HepG2 (cell line): Measurements from ENCODE around the gene MAOB.

Experiments
- EEA1 ChIP-seq: sonication (generic); formaldehyde crosslinking; IDR thresholded peaks from 2 replicates; pipeline ENCODE4 v1.5.1; 2020; ENCODE audit warnings: mild to moderate bottlenecking, missing genetic modification reagents, borderline replicate concordance
- EZH2 ChIP-seq: conservative IDR thresholded peaks from 2 replicates; pipeline ENCODE4 v1.6.1; 2012; ENCODE audit warnings: mild to moderate bottlenecking, low read depth, low read length, moderate library complexity
- HDAC1 ChIP-seq: sonication (generic); formaldehyde crosslinking; IDR thresholded peaks from 2 replicates; pipeline ENCODE4 v1.5.1; 2020; ENCODE audit warnings: mild to moderate bottlenecking, missing genetic modification reagents
- JUND ChIP-seq: sonication (generic); formaldehyde crosslinking; IDR thresholded peaks from 2 replicates; pipeline ENCODE4 v1.8.0; 2022; ENCODE audit warnings: mild to moderate bottlenecking, missing genetic modification reagents
- KDM1A ChIP-seq: IDR thresholded peaks from 2 replicates; pipeline ENCODE4 v1.6.1; 2016; ENCODE audit warnings: missing compliant biosample characterization
- POLR2A ChIP-seq, 2 experiments: IDR thresholded peaks; 2 replicates each; pipeline ENCODE4 v1.6.1; 2011; ENCODE audit warnings: low read depth in 2 of 2, low read length in 2 of 2, mild to moderate bottlenecking in 1 of 2, moderate library complexity in 1 of 2; ENCODE audit not compliant: insufficient read depth in 1 of 2
- POLR2AphosphoS5 ChIP-seq: IDR thresholded peaks from 2 replicates; pipeline ENCODE4 v1.6.1; 2012; ENCODE audit warnings: low read depth, low read length
- ZBED4 ChIP-seq: sonication (generic); formaldehyde crosslinking; IDR thresholded peaks from 2 replicates; pipeline ENCODE4 v1.4.0; 2020; ENCODE audit warnings: missing genetic modification reagents, borderline replicate concordance
- ZFP82 ChIP-seq: sonication (generic); formaldehyde crosslinking; IDR thresholded peaks from 2 replicates; pipeline ENCODE4 v1.5.1; 2020; ENCODE audit warnings: mild to moderate bottlenecking, missing genetic modification reagents, borderline replicate concordance
- ZKSCAN1 ChIP-seq: fragments of 150-350 bp; IDR thresholded peaks from 2 replicates; pipeline ENCODE4 v1.6.1; 2014; ENCODE audit warnings: low read length
- ZNF615 ChIP-seq: sonication (generic); formaldehyde crosslinking; IDR thresholded peaks from 2 replicates; pipeline ENCODE4 v1.5.0; 2020; ENCODE audit warnings: mild to moderate bottlenecking, missing genetic modification reagents, borderline replicate concordance
- TF ChIP-seq, protein P1 (sequence below): sonication (generic); formaldehyde crosslinking; IDR thresholded peaks from one replicate; pipeline ENCODE4 v1.5.1; 2020; ENCODE audit warnings: mild to moderate bottlenecking, missing genetic modification reagents; ENCODE audit errors: not compliant biosample characterization
- TF ChIP-seq, protein P2 (sequence below): sonication (generic); formaldehyde crosslinking; IDR thresholded peaks from 2 replicates; pipeline ENCODE4 v1.5.0; 2020; ENCODE audit warnings: mild to moderate bottlenecking, missing genetic modification reagents, moderate library complexity
- TF ChIP-seq, protein P3 (sequence below): sonication (generic); formaldehyde crosslinking; IDR thresholded peaks from 2 replicates; pipeline ENCODE4 v1.4.0; 2020; ENCODE audit warnings: mild to moderate bottlenecking, missing genetic modification reagents

- TF ChIP-seq, protein P1, sequence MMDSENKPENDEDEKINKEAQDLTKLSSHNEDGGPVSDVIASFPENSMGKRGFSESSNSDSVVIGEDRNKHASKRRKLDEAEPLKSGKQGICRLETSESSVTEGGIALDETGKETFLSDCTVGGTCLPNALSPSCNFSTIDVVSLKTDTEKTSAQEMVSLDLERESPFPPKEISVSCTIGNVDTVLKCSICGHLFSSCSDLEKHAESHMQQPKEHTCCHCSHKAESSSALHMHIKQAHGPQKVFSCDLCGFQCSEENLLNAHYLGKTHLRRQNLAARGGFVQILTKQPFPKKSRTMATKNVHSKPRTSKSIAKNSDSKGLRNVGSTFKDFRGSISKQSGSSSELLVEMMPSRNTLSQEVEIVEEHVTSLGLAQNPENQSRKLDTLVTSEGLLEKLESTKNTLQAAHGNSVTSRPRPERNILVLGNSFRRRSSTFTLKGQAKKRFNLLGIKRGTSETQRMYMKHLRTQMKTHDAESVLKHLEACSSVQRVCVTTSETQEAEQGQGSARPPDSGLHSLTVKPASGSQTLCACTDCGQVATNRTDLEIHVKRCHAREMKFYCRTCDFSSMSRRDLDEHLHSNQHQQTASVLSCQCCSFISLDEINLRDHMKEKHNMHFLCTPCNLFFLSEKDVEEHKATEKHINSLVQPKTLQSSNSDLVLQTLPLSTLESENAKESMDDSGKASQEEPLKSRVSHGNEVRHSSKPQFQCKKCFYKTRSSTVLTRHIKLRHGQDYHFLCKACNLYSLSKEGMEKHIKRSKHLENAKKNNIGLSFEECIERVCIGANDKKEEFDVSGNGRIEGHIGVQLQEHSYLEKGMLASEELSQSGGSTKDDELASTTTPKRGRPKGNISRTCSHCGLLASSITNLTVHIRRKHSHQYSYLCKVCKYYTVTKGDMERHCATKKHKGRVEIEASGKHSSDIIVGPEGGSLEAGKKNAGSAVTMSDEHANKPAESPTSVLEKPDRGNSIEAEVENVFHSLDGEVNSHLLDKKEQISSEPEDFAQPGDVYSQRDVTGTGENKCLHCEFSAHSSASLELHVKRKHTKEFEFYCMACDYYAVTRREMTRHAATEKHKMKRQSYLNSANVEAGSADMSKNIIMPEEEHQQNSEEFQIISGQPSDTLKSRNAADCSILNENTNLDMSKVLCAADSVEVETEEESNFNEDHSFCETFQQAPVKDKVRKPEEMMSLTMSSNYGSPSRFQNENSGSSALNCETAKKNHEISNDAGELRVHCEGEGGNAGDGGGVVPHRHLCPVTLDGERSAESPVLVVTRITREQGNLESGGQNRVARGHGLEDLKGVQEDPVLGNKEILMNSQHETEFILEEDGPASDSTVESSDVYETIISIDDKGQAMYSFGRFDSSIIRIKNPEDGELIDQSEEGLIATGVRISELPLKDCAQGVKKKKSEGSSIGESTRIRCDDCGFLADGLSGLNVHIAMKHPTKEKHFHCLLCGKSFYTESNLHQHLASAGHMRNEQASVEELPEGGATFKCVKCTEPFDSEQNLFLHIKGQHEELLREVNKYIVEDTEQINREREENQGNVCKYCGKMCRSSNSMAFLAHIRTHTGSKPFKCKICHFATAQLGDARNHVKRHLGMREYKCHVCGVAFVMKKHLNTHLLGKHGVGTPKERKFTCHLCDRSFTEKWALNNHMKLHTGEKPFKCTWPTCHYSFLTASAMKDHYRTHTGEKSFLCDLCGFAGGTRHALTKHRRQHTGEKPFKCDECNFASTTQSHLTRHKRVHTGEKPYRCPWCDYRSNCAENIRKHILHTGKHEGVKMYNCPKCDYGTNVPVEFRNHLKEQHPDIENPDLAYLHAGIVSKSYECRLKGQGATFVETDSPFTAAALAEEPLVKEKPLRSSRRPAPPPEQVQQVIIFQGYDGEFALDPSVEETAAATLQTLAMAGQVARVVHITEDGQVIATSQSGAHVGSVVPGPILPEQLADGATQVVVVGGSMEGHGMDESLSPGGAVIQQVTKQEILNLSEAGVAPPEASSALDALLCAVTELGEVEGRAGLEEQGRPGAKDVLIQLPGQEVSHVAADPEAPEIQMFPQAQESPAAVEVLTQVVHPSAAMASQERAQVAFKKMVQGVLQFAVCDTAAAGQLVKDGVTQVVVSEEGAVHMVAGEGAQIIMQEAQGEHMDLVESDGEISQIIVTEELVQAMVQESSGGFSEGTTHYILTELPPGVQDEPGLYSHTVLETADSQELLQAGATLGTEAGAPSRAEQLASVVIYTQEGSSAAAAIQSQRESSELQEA (CRISPR knock-in tag): no peak
- TF ChIP-seq ZBED4 (CRISPR knock-in tag): no peak
- TF ChIP-seq KDM1A: no peak
- no peak for TF ChIP-seq ZFP82 (CRISPR knock-in tag)
- TF ChIP-seq, protein P2, sequence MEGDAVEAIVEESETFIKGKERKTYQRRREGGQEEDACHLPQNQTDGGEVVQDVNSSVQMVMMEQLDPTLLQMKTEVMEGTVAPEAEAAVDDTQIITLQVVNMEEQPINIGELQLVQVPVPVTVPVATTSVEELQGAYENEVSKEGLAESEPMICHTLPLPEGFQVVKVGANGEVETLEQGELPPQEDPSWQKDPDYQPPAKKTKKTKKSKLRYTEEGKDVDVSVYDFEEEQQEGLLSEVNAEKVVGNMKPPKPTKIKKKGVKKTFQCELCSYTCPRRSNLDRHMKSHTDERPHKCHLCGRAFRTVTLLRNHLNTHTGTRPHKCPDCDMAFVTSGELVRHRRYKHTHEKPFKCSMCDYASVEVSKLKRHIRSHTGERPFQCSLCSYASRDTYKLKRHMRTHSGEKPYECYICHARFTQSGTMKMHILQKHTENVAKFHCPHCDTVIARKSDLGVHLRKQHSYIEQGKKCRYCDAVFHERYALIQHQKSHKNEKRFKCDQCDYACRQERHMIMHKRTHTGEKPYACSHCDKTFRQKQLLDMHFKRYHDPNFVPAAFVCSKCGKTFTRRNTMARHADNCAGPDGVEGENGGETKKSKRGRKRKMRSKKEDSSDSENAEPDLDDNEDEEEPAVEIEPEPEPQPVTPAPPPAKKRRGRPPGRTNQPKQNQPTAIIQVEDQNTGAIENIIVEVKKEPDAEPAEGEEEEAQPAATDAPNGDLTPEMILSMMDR (CRISPR knock-in tag): no peak
- TF ChIP-seq POLR2AphosphoS5: no peak
- TF ChIP-seq, protein P3, sequence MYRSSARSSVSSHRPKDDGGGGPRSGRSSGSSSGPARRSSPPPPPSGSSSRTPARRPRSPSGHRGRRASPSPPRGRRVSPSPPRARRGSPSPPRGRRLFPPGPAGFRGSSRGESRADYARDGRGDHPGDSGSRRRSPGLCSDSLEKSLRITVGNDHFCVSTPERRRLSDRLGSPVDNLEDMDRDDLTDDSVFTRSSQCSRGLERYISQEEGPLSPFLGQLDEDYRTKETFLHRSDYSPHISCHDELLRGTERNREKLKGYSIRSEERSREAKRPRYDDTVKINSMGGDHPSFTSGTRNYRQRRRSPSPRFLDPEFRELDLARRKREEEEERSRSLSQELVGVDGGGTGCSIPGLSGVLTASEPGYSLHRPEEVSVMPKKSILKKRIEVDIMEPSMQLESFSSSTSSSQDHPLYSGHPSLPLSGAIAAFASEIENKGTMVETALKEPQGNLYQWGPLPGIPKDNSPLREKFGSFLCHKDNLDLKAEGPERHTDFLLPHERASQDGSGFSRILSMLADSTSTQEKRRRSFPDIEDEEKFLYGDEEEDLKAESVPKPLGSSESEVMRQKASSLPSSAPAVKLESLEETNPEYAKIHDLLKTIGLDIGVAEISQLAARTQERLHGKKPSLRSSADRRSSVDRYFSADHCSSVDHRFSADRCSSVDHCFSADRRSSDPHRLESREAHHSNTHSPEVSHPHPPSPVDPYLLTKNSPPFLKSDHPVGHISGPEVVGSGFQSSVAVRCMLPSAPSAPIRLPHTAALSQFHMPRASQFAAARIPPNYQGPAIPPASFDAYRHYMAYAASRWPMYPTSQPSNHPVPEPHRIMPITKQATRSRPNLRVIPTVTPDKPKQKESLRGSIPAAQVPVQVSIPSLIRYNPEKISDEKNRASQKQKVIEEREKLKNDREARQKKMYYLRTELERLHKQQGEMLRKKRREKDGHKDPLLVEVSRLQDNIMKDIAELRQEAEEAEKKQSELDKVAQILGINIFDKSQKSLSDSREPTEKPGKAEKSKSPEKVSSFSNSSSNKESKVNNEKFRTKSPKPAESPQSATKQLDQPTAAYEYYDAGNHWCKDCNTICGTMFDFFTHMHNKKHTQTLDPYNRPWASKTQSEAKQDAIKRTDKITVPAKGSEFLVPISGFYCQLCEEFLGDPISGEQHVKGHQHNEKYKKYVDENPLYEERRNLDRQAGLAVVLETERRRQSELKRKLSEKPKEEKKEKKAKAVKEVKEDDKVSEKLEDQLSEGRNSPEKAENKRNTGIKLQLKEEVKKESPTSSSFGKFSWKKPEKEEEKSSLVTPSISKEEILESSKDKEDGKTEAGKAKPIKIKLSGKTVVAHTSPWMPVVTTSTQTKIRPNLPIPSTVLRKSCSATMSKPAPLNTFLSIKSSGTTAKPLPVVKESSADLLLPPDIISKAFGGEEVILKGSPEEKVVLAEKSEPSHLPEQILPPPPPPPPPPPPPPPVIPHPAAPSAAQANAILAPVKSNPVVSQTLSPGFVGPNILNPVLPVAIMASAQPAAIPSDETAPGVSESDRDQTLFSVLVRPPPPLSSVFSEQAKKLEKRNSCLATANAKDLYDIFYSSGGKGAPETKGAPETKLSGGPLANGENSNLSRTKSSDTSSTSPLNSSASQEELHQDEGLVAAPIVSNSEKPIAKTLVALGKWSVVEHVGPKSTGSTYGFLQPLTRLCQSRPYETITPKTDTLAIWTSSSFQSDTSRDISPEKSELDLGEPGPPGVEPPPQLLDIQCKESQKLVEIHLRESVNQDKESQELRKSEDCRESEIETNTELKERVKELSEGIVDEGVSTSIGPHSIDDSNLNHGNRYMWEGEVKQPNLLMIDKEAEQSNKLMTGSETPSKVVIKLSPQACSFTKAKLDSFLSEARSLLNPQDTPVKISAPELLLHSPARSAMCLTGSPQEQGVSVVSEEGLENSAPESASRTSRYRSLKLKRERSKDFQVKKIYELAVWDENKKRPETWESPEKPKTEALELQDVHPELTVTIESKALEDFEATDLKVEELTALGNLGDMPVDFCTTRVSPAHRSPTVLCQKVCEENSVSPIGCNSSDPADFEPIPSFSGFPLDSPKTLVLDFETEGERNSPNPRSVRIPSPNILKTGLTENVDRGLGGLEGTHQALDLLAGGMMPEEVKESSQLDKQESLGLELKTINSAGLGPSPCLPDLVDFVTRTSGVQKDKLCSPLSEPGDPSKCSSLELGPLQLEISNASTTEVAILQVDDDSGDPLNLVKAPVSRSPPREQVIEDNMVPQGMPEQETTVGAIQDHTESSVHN (CRISPR knock-in tag): no peak
- no peak for TF ChIP-seq EEA1 (CRISPR knock-in tag)
- TF ChIP-seq POLR2A (IDR thresholded peaks at IDR 0.05; ENCODE audit: insufficient read depth in 1 of 2, low read depth in 2 of 2, low read length in 2 of 2): no peak
- TF ChIP-seq ZKSCAN1: no peak
- TF ChIP-seq ZNF615 (CRISPR knock-in tag): no peak
- TF ChIP-seq EZH2: no peak
- no peak for TF ChIP-seq JUND (CRISPR knock-in tag)
- TF ChIP-seq HDAC1 (CRISPR knock-in tag): no peak
These were observed 31.6 kb downstream of the MAOB start for GRCh38 chrX:43850629-43851028.
